ENCODE measurements around the gene TMEM97.
A peak's percentile ranks its signal among the peaks of the same experiment; 100 is the strongest.
"Not testable (repeated sequence)": the region's sequence is repeated elsewhere in the genome, so short reads cannot be mapped to it uniquely, and the experiment has no call there.

TMEM97 gene

DNA sequence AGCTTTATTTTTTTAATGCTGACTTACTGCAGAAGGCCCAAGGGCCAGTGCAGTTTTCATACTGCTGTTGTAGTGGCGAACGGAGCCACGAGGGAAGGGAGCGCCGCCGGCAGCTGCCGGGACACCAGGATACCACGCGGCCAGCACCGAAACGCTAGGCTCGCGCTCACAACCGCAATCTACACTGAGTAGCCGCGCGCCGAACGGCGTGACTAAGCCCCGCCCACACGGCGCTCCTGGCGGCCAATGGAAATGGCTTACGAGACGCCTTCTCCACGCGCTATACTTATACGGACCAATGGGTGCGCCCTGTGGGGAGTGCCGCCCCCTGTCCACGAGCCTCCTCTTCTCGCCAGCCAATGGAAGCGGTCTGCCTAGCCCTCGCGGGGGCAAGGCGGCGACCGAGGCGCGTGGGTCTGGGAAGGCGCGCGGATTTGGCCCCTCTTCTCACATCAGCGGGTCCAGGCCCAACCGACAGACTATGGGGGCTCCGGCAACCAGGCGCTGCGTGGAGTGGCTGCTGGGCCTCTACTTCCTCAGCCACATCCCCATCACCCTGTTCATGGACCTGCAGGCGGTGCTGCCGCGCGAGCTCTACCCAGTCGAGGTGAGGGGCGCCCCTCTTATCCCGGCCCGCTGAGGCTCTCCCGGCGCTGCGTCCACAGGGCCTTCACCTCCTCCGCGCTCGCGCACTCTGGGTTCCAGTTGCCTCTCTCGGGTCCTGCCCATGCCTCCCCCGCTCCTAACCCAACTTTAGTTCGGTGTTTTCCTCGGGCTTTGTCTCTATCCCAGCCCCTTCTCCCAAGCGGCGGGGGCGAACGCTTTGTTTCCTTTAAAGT is at the start of gene TMEM97:
TSS of gene TMEM97 (plus strand) at position 442 of the 839 bp plus-strand sequence. CDS start at position 482, 40 bp downstream.
- DNase-seq (ENCODE audit: low spot score): peak; percentile 98

DNA sequence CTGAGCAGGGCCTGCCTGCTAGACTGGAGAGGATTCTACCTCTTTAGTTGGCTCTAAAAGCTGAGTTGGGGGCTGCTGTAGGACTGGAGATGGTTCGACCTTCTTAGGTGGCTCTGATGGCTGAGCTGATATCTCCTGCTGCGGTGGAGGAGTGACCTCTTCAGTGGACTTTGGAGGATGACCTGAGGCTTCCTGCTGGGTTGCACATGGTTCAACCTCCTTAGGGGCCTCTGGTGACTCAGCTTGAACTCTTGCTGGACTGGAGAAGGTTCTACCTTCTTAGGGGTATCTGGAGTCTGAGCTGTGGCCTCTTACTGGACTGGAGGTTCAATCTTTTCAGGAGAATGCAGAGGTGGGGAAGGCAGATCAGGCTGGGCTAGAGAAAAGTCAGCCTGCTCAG is 48.9 kb upstream of the TMEM97 start:
- DNase-seq (ENCODE audit: low spot score): no peak

DNA sequence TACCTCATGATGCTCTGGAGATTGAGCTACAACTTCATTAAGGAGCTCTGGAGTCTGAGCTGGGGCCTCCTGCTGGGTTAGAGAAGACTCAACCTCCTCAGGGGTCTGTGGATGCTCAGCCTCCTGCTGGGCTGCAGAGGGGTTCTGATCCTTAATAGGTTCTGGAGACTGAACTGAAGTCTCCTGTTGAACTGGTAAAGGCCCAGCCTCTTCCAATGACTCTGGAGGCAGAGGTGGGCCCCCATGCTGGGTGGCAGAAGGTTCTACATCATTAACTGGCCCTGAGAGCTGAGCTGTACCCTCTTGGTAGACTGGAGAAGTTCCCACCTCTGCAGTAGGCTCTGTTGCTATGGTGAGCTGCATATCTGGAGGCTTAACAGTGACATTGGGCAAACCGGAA is 48.1 kb upstream of the TMEM97 start:
- no peak for DNase-seq (ENCODE audit: low spot score)

DNA sequence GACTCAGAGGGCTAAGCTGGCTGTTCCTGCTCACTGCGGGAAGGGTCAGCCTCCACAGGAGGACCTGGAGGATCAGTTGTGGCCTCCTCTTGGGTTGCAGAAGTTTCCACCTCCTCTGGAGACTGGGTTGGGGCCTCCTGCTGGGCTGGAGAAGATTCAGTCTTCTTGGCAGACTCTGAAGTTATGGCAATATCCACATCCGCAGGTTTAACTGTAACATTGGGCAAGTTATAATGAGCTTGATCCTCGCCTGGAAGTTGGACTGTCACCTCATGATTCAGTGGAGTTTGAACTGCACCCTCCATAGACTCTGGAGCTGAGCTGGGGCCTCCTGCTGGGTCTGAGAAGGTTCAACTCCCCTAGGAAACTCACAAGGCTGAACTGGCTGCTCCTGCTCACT is 47.6 kb upstream of the TMEM97 start:
- DNase-seq (ENCODE audit: low spot score): no peak

DNA sequence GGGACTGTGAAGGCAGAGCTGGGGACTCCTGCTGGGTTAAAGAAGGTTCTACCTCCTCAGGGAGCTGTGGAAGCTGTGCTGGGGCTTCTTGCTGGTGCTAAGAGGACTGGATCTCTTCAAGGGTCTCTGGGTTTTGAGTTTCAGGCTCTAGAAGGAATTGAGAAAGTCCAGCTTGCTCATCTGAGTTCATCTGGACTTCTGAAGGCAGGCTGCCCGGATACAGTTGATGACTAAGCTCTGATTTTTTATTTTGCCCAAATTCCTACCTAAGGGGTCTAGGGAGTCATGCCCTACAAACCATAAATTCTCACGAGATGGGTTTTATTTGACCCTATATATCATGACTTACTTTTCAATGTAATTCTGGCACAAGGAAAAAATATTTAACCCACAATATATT is 46.8 kb upstream of the TMEM97 start:
- no peak for DNase-seq (ENCODE audit: low spot score)

DNA sequence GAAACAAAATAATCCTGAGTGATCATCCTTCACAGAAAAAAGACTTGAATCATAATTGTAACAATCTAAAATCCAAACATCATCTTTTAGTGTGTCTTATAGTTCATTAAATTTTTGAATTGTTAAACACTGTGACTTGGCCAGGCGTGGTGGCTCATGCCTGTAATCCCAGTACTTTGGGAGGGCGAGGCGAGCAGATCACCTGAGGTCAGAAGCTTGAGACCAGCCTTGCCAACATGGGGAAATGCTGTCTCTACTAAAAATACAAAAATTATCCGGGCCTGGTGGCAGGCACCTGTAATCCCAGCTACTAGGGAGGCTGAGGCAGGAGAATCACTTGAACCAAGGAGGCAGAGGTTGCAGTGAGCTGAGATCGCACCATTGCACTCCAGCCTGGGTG is 45.7 kb upstream of the TMEM97 start:
- DNase-seq (ENCODE audit: low spot score): not testable (repeated sequence)

DNA sequence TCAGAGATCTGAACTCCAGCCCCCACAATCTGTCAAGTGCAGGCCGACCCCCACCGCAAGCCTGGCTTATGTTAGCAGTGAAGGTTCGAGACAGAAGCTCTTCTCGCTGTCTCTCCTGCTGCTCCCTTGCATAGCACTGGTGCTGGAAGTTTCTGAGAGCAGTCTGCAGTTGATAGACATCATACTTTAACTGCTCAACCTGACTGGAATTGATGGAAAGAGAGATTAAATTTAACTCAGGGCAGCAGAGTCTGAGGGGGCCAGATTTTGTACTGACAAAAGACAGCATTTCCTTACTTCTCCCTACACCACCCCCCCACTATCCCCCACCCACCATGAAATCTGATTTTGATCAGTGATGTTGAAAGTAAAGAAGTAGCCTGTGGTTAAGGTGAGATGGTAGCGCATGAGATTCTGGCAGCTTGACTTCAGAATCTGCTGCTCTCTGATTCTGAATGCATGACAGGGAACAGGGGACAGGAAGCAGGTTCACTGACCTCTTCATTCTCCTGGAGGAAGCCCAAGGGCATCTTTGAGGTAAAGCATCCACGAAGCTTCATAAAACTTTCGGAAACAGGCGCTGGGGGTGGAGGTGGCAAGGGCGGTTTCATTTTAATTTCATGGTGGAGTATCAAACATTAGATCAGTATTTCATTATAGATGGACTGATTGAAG is 44.3 kb upstream of the TMEM97 start:
- no peak for DNase-seq (ENCODE audit: low spot score)

DNA sequence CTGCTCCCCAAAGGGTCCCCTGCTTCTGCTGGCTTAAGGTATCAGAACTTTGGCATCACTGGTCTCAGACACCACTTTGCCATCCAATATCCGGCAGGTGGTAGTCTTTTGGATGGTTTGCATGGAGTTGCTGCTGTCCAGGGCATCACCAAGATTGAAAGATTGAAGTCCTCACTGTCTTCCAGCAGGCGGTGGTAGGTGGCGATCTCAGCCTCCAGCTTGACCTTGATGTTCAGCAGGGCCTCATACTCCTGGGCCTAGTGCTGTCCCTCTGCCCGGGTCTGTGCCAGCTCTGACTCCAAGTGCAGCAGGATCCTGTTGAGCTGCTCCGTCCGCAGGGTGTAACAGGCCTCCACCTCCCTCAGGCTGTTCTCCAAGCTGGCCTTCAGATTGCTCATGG is 43.0 kb upstream of the TMEM97 start:
- DNase-seq (ENCODE audit: low spot score): no peak

DNA sequence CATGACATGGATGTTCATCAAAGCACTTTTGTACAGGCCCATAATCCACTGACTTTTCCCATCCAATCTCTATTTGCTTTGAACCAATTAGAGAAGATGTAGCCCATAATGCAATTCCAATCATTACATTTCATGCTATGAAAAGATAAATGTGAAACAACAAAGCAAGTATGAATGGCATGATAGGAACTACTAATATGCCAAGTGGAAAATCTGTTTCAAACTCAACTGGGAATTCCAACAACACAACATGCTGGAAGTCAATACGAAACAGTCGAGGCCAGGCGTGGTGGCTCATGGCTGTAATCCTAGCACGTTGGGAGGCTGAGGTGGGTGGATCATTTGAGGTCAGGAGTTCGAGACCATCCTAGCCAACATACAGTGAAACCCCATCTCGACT is 39.6 kb upstream of the TMEM97 start:
- no peak for DNase-seq (ENCODE audit: low spot score)

DNA sequence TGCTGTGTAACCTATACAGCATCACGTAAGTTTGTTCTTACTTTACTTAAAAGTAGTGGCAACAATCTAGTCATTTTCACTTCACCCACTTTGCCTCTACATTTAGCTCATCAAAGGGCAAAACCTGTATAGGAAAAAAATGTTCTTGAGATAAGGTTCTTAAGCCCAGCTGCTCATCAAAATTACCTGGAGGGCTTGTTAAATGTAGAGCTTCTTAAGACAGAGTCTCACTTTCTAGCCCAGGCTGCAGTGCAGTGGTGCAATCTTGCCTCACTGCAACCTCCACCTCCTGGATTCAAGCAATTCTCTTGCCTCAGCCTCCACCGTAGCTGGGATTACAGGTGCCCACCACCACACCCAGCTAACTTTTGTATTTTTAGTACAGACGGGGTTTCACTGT is 38.2 kb upstream of the TMEM97 start:
- DNase-seq (ENCODE audit: low spot score): no peak

DNA sequence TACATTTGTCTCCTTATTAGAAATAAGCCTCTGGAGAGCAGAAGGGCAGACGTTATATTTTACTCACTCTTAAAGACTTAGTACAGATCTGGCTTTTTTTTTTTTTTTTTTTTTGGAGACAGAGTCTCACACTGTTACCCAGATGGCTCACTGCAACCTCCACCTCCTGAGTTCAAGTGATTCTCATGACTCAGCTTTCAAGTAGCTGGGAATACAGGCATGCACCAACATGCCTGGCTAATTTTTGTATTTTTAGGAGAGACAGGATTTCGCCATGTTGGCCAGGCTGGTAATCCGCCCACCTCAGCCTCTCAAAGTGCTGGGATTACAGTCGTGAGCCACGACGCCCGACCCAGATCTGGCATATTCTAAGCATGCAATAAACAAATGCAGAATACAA is 36.4 kb upstream of the TMEM97 start:
- peak; percentile 79 for DNase-seq (ENCODE audit: low spot score)

DNA sequence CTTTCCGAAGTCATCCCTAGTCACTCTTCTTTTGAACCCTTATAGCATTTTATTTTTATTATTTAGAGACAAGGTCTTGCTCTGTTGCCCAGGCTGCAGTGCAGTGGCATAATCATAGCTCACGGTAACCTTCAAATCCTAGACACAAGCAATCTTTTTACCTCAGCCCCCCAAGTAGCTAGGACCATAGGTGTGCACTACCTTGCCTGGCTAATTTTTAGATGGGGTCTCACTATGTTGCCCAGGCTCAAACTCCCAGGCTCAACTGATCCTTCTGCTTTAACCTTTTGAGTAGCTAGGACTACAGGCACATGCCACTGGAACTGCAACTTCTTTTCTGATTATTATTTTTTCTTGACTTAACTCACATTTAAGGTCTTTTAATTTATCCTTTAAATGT is 33.0 kb upstream of the TMEM97 start:
- no peak for DNase-seq (ENCODE audit: low spot score)

DNA sequence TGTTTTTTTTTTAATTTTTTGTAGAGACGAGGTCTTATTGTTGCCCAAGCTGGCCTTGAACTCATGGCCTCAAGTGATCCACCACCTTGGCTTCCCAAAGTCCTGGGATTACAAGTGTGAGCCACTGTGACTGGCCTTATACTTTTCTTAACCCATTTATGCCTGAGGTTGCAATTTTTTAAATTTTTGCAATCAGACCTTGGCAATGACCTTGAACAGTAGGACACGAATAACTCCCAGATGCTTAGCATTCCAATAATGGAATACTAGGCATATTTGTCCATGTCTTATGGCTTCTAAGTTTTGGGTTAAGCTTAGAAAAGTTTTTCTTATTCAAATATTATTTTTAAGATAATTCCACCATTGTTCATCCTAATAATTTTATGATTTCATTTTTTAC is 28.3 kb upstream of the TMEM97 start:
- no peak for DNase-seq (ENCODE audit: low spot score)

DNA sequence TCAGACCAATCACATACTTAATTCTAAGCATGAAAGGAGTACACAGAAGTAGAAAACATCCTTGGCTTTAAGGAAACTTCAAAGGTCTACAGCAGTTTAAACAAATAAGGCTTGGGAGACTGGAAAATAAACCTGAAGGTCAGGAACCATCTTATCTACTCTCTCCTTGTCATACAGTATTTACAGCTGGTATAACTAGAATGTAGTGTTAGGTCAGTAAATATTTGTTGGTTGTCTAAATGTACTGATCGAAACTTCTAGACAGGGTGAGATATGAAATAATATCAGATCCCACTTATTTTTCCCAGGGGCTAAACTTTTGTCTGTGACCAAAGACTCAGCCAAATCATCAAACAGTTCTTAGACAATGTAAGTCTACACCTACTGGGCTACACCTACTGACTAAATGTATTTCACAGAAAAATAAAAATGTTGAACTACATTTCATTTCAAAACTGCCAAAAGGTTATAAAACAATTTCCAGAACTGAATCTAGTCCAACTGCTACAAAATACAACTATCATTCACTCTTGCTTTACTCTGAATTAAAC is 27.1 kb upstream of the TMEM97 start:
- DNase-seq (ENCODE audit: low spot score): no peak

DNA sequence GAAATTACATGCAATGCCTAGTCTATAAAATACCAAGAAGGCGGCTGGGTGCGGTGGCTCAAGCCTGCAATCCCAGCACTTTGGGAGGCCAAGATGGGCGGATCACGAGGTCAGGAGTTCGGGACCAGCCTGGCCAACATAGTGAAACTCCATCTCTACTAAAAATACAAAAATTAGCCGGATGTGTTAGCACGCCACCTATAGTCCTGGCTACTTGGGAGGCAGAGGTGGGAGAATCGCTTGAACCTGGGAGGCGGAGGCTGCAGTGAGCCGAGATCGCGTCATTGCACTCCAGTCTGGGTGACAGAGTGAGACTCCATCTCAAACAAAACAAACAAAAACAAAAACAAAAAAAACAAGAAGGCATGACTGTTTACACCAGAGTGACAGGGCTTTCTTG is 26.1 kb upstream of the TMEM97 start:
- DNase-seq (ENCODE audit: low spot score): not testable (repeated sequence)

DNA sequence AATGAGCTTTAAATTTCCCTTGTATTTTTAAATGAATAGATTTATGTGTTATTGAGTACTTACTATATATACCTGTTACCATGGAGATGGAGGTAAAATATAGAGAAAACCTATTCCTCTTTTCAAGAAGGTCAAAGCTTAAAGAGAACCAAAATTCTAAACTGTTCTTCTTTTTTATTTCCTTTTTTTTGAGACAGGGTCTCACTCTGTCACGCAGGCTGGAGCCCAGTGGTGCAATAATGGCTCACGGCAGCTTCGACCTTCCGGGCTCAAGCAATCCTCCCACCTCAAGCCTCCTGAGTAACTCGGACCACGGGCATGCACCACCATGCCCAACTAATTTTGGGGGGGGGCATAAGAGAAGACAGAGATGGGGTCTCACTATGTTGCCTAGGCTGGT is 25.0 kb upstream of the TMEM97 start:
- no peak for DNase-seq (ENCODE audit: low spot score)

DNA sequence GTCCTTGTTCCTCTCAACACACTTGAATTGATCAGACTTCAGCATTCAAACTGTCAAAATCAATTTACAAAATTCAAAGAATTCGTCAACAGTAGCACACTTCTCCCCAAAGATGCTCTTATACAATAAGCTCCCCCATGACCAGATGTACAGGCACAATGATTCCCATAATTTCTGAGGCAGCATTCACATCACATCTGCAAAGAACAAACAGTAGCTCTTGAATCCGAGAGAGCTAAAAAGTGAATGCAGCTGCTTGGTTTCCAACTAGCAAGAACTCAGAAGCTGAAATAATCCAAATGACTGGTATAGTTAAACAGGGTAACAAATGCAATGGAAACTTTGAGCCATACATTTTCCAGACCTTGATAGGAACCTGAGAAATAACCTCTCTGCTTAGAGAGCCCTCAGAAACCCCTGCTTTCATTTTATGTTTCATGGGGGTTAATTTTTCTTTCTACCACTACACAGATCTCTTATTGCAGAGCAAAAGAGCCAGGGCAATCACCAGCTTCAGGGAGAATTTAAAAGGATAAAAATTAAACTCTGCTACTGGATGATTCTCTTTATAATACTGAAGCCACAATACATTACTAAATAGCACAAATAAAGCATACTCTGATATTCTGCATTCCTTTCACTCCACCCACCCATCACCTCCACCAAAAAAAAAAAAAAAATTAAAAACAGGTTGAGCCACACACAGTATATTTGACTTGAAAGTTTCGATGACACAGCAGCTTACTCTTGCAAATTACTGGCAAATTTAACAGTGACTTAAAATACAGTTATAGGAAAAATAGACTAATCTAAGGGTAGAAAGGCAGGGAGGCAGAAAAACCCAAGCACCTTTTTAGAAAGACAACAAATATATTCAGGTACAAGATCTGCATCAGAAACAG is 23.1 kb upstream of the TMEM97 start:
- no peak for DNase-seq (ENCODE audit: low spot score)

DNA sequence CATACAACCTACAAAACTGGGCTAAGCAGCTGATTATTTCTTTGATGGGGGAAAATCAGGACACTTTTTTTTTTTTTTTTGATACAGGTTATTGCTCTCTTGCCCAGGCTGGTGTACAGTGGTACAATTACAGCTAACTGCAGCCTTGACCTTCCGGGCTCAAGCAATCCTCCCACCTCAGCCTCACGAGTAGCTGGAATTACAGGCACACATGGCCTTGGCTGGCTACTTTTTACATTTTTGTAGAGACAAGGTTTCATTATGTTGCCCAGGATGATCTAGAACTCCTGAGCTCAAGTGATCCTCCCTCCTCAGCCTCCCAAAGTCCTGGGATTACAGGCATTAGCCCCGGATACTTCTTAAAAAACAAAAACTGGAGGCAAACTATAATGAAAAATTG is 20.6 kb upstream of the TMEM97 start:
- DNase-seq (ENCODE audit: low spot score): no peak

DNA sequence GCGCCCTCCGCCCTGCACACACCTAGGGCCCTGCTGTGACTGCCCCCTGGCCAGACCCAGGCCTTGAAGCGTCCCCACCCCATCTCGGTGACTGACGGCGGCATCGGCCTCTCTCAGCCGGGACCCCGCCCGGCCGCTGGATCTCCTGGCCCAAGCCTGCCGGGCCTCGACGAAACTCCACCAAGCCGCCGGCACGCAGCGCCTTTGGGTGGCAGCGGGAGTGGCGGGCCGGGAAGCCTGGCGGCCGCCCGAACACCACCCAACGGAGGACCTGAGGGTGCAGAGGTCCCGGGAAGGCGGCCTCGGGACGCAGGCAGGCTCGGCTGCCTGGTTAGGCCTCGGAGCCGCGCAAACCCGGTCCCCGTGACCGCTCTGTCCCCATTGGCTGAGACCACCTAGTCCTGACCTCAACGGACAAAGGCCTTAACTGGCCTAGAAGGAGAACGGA is 12.0 kb upstream of the TMEM97 start:
- DNase-seq (ENCODE audit: low spot score): no peak

DNA sequence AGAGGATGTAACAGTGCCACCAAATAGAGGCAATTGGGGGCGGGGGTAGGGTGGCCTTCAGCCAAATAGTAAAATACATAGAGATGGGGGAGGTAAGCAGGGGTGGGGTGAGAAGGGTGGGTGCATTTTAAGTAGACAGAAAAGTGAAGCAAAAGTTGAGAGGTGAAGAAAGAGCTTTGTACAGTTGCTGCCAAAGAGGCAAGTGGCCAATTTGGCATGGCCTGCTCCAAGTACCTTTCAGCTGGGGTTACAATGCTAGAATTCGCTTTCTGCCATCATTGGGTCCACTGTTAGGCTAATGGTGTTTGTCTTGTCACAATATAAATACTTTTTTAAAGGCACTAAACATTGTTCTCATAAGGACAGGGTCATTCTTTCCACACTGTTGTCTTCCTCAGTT is 5.2 kb upstream of the TMEM97 start:
- no peak for DNase-seq (ENCODE audit: low spot score)

DNA sequence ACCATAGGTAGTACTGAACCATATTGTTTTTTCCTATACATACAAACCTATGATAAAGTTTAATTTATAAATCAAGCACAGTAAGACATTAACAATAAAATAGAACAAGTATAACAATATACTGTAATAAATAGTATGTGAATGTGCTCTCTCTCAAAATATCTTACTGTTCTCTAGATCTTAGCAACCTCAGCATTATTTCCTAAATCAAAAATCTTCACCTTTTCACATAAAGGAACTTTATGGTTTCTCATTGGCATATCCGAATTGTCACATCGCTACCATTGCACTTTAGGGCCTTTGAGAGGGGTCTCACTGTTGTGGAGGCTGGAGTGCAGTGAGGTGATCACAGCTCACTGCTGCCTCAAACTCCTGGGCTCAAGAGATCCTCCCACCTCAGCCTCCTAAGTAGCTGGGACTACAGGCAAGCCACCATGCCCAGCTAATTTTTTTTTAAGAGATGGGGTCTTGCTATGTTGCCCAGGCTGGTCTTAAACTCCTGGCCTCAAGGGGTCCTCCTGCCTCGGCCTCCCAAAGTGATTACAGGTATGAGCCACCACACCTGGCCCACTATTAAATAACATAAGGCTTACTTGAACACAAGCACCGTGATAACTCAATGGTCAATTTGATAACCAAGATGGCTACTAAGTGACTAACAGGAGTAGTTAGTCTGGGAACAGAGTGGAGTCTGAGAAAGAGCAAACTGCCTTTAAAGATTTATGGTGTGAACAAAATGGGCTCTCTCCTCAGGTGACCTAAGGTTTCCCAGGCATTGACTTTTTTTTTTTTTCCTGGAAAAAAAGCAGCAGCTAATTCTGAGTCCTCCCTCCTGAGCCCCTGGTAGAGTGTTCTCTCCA is 2.9 kb upstream of the TMEM97 start:
- no peak for DNase-seq (ENCODE audit: low spot score)

All from kidney tubule cell (primary cell).